ENCODE results near the gene BCO1. TPM values are rescaled to one million over a fixed set of nuclear protein-coding genes. Genes with fewer than 3 reads are reported as not detected.

Gene BCO1
- polyA plus RNA-seq, 4 donors: 1.4 to 31.1 (median 17.8) TPM

DNA sequence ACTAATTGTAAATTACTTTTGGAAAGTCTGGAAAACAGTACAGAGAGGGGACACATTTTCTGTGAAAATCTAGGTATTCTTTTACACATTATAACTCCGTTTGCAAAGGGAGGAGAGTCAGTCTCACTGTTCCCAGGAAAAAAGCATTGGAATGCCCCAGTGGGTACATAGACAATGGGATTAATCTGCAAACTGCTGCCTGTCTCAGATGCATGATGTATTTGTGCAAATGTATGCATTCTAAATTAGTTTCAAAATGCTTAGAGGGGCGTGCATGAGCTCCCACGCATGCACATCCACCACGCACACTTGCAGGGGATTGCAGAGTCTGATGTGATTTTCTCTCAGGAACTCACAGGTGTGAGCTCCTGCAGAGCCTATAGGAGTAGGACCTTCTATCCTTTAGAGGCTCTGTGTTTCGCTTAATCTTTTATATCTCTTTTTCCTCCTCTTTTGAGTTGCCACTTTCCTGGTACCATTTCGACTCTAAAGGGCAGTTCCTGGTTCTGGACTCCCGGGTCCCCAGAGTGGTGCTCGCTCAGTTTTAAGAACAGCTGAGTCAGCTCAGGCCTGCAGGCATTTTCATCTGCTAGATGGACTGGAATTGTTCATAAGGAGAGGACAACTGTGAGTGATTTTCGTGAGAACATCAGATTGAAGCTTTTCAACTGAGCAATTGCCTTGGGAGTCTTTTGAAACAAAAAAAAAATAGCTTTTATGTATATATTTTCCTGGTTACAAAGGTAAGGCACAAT is 1.1 kb downstream of the BCO1 start:
- 29 to 65% (median 32%) methylated on average over 9 of the region's 9 CpGs for WGBS, 3 donors
- H3K4me3 ChIP-seq (ENCODE audit: low read depth in 1 of 3, low read length in 3 of 3): peak overlapping the region in 1 of 3 donors; percentile 72
- DNase-seq (no peak), FAIRE-seq (no peak)
- no peaks in the 10 kb centered on the region for H3K36me3 ChIP-seq (ENCODE audit: control insufficient read depth in 3 of 3, insufficient read depth in 2 of 3, low read depth in 1 of 3, low read length in 3 of 3)
- no peak overlapping the region for H3K27ac ChIP-seq (ENCODE audit: low read depth in 1 of 3, low read length in 2 of 3)
- peaks cover 0 to 12% (median 3%) of the 10 kb centered on the region in 3 donors for H3K4me1 ChIP-seq (ENCODE audit: control insufficient read depth in 3 of 3, insufficient read depth in 2 of 3, low read depth in 1 of 3, low read length in 2 of 3)
- peaks cover 0 to 2% of the 10 kb centered on the region in 2 donors for H3K9me3 ChIP-seq (ENCODE audit: control insufficient read depth in 2 of 2, insufficient read depth in 1 of 2, low read depth in 1 of 2, low read length in 1 of 2)
- peaks cover 0 to 18% (median 0%) of the 10 kb centered on the region in 3 donors for H3K27me3 ChIP-seq (ENCODE audit: control insufficient read depth in 3 of 3, insufficient read depth in 3 of 3, low read length in 3 of 3)

DNA sequence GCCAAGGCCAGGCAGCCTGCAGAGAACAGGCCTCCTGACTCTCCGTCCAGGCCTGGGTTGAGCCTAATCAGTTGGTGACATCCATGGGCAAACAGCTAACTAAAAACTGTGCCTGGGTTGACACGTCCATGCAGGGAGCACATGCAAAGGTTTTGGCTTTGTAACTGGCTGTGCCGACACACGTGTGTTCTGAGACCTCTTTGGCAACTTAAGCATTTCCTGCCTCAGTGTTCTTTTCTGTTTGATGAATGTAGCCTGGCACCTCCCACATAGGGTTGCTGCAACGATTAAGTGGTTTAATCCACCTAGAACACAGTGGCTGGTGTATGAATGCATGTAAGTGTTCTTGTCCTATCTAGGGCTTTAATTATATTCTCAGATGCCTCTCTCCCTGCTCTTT is 3.2 kb downstream of the BCO1 start:
- Histone ChIP-seq H3K4me1 (ENCODE audit: control insufficient read depth in 3 of 3, insufficient read depth in 2 of 3, low read depth in 1 of 3, low read length in 2 of 3) (peaks cover 0 to 12% (median 3%) of the 10 kb centered on the region in 3 donors), H3K27ac (ENCODE audit: low read depth in 1 of 3, low read length in 2 of 3) (no peak overlapping the region), H3K27me3 (ENCODE audit: control insufficient read depth in 3 of 3, insufficient read depth in 3 of 3, low read length in 3 of 3) (peaks cover 0 to 11% (median 0%) of the 10 kb centered on the region in 3 donors), H3K36me3 (ENCODE audit: control insufficient read depth in 3 of 3, insufficient read depth in 2 of 3, low read depth in 1 of 3, low read length in 3 of 3) (no peaks in the 10 kb centered on the region), H3K4me3 (ENCODE audit: low read depth in 1 of 3, low read length in 3 of 3) (peak overlapping the region in 1 of 3 donors; percentile 28), H3K9me3 (ENCODE audit: control insufficient read depth in 2 of 2, insufficient read depth in 1 of 2, low read depth in 1 of 2, low read length in 1 of 2) (peaks cover 0 to 2% of the 10 kb centered on the region in 2 donors)
- 84 to 90% (median 86%) methylated on average over 5 of the region's 5 CpGs for WGBS, 3 donors
- FAIRE-seq (no peak), DNase-seq (no peak)

GRCh38 chr16:81242977-81243618 is 4.6 kb downstream of the BCO1 start:
- no peaks in the 10 kb centered on the region for H3K36me3 ChIP-seq (ENCODE audit: control insufficient read depth in 3 of 3, insufficient read depth in 2 of 3, low read depth in 1 of 3, low read length in 3 of 3)
- peaks cover 0 to 2% of the 10 kb centered on the region in 2 donors for H3K9me3 ChIP-seq (ENCODE audit: control insufficient read depth in 2 of 2, insufficient read depth in 1 of 2, low read depth in 1 of 2, low read length in 1 of 2)
- H3K27me3 ChIP-seq (ENCODE audit: control insufficient read depth in 3 of 3, insufficient read depth in 3 of 3, low read length in 3 of 3): peaks cover 0 to 16% (median 0%) of the 10 kb centered on the region in 3 donors
- H3K27ac ChIP-seq (ENCODE audit: low read depth in 1 of 3, low read length in 2 of 3): no peak overlapping the region
- peaks cover 0 to 12% (median 3%) of the 10 kb centered on the region in 3 donors for H3K4me1 ChIP-seq (ENCODE audit: control insufficient read depth in 3 of 3, insufficient read depth in 2 of 3, low read depth in 1 of 3, low read length in 2 of 3)
- no peak overlapping the region for H3K4me3 ChIP-seq (ENCODE audit: low read depth in 1 of 3, low read length in 3 of 3)
- FAIRE-seq: no peak
- DNase-seq: no peak
- WGBS, 3 donors: 85 to 87% (median 87%) methylated on average over 8 of the region's 8 CpGs

GRCh38 chr16:81243942-81244341 is 5.5 kb downstream of the BCO1 start:
- Histone ChIP-seq H3K4me1 (ENCODE audit: control insufficient read depth in 3 of 3, insufficient read depth in 2 of 3, low read depth in 1 of 3, low read length in 2 of 3) (peaks cover 0 to 7% (median 0%) of the 10 kb centered on the region in 3 donors), H3K36me3 (ENCODE audit: control insufficient read depth in 3 of 3, insufficient read depth in 2 of 3, low read depth in 1 of 3, low read length in 3 of 3) (no peaks in the 10 kb centered on the region), H3K9me3 (ENCODE audit: control insufficient read depth in 2 of 2, insufficient read depth in 1 of 2, low read depth in 1 of 2, low read length in 1 of 2) (peaks cover 0 to 2% of the 10 kb centered on the region in 2 donors), H3K4me3 (ENCODE audit: low read depth in 1 of 3, low read length in 3 of 3) (no peak overlapping the region), H3K27me3 (ENCODE audit: control insufficient read depth in 3 of 3, insufficient read depth in 3 of 3, low read length in 3 of 3) (peaks cover 0 to 16% (median 0%) of the 10 kb centered on the region in 3 donors), H3K27ac (ENCODE audit: low read depth in 1 of 3, low read length in 2 of 3) (no peak overlapping the region)
- 48 to 70% (median 57%) methylated on average over 9 of the region's 9 CpGs for WGBS, 3 donors
- FAIRE-seq (no peak), DNase-seq (peak in 1 of 2 donors; percentile 24)

DNA sequence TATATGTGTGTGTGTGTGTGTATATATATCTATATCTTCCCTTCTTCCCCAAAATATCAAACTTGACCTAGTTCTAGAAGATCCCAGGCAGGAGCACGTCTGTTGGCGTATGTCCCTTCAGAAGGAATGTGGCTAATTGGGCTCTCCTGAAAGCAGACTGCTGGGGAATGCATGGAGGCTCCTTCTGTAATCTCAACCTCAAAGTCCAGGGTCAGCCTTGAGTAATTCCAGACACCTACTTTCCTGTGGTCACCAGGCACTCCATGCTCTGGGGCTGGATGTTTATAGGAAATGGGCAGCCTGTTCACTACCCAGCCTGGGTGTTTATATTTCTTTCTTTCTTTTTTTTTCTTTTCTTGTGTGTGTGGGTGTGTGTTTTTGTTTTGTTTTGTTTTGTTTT is 13.4 kb downstream of the BCO1 start:
- Histone ChIP-seq H3K4me3 (ENCODE audit: low read depth in 1 of 3, low read length in 3 of 3) (no peak overlapping the region), H3K9me3 (ENCODE audit: control insufficient read depth in 2 of 2, insufficient read depth in 1 of 2, low read depth in 1 of 2, low read length in 1 of 2) (no peaks in the 10 kb centered on the region), H3K4me1 (ENCODE audit: control insufficient read depth in 3 of 3, insufficient read depth in 2 of 3, low read depth in 1 of 3, low read length in 2 of 3) (no peaks in the 10 kb centered on the region), H3K27me3 (ENCODE audit: control insufficient read depth in 3 of 3, insufficient read depth in 3 of 3, low read length in 3 of 3) (peaks cover 0 to 3% (median 0%) of the 10 kb centered on the region in 3 donors), H3K36me3 (ENCODE audit: control insufficient read depth in 3 of 3, insufficient read depth in 2 of 3, low read depth in 1 of 3, low read length in 3 of 3) (peaks cover 0 to 8% (median 0%) of the 10 kb centered on the region in 3 donors), H3K27ac (ENCODE audit: low read depth in 1 of 3, low read length in 2 of 3) (no peak overlapping the region)
- no peak for FAIRE-seq
- peak; percentile 71 to 75 for DNase-seq
- WGBS, 3 donors: 40 to 52% (median 45%) methylated on average over 2 of the region's 2 CpGs

- Histone ChIP-seq H3K27me3 (ENCODE audit: control insufficient read depth in 3 of 3, insufficient read depth in 3 of 3, low read length in 3 of 3) (no peaks in the 10 kb centered on the region), H3K4me1 (ENCODE audit: control insufficient read depth in 3 of 3, insufficient read depth in 2 of 3, low read depth in 1 of 3, low read length in 2 of 3) (no peaks in the 10 kb centered on the region), H3K9me3 (ENCODE audit: control insufficient read depth in 2 of 2, insufficient read depth in 1 of 2, low read depth in 1 of 2, low read length in 1 of 2) (no peaks in the 10 kb centered on the region), H3K4me3 (ENCODE audit: low read depth in 1 of 3, low read length in 3 of 3) (no peak overlapping the region), H3K27ac (ENCODE audit: low read depth in 1 of 3, low read length in 2 of 3) (no peak overlapping the region), H3K36me3 (ENCODE audit: control insufficient read depth in 3 of 3, insufficient read depth in 2 of 3, low read depth in 1 of 3, low read length in 3 of 3) (peaks cover 0 to 8% (median 0%) of the 10 kb centered on the region in 3 donors)
- no peak for DNase-seq
- 83 to 94% (median 92%) methylated on average over 5 of the region's 5 CpGs for WGBS, 3 donors
- FAIRE-seq: no peak
Measured at GRCh38 chr16:81253141-81253540, 14.7 kb downstream of the BCO1 start.

DNA sequence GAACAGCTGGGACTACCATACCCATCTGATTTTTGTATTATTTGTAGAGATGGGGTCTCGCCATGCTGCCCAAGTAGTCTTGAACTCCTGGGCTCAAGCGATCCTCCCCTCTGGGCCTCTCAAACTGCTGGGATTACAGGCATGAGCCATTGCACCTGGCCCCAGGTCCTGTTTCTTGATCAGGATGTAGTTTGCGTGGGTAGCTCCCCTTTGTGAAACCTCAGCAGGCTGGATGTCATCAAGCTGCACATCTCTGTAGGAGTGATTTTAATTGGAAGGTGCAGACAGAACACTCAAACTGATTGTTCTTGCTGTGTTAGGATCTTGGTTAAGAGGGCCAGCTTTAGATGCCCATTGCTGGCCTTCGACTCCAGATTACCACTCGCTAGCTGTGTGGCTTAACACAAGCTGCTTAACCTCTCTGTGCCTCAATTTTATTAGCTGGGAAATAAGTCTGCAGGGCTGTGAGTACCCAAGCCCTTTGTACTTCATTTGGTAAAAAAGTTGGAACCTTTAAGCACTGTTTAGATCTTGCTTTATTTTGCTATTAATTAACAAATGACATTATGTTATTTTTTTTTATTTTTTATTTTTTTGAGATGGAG is 16.5 kb downstream of the BCO1 start:
- no peak overlapping the region for H3K27ac ChIP-seq (ENCODE audit: low read depth in 1 of 3, low read length in 2 of 3)
- H3K4me1 ChIP-seq (ENCODE audit: control insufficient read depth in 3 of 3, insufficient read depth in 2 of 3, low read depth in 1 of 3, low read length in 2 of 3): no peaks in the 10 kb centered on the region
- no peaks in the 10 kb centered on the region for H3K9me3 ChIP-seq (ENCODE audit: control insufficient read depth in 2 of 2, insufficient read depth in 1 of 2, low read depth in 1 of 2, low read length in 1 of 2)
- H3K4me3 ChIP-seq (ENCODE audit: low read depth in 1 of 3, low read length in 3 of 3): no peak overlapping the region
- WGBS, 3 donors: 89 to 96% (median 94%) methylated on average over 5 of the region's 5 CpGs
- FAIRE-seq (no peak), DNase-seq (no peak)
- peaks cover 0 to 4% (median 0%) of the 10 kb centered on the region in 3 donors for H3K36me3 ChIP-seq (ENCODE audit: control insufficient read depth in 3 of 3, insufficient read depth in 2 of 3, low read depth in 1 of 3, low read length in 3 of 3)
- no peaks in the 10 kb centered on the region for H3K27me3 ChIP-seq (ENCODE audit: control insufficient read depth in 3 of 3, insufficient read depth in 3 of 3, low read length in 3 of 3)

- H3K27me3 ChIP-seq (ENCODE audit: control insufficient read depth in 3 of 3, insufficient read depth in 3 of 3, low read length in 3 of 3): no peaks in the 10 kb centered on the region
- no peaks in the 10 kb centered on the region for H3K4me1 ChIP-seq (ENCODE audit: control insufficient read depth in 3 of 3, insufficient read depth in 2 of 3, low read depth in 1 of 3, low read length in 2 of 3)
- 90 to 95% (median 91%) methylated on average over 4 of the region's 4 CpGs for WGBS, 3 donors
- H3K36me3 ChIP-seq (ENCODE audit: control insufficient read depth in 3 of 3, insufficient read depth in 2 of 3, low read depth in 1 of 3, low read length in 3 of 3): peaks cover 0 to 7% (median 0%) of the 10 kb centered on the region in 3 donors
- no peak overlapping the region for H3K4me3 ChIP-seq (ENCODE audit: low read depth in 1 of 3, low read length in 3 of 3)
- FAIRE-seq (no peak), DNase-seq (no peak)
- no peaks in the 10 kb centered on the region for H3K9me3 ChIP-seq (ENCODE audit: control insufficient read depth in 2 of 2, insufficient read depth in 1 of 2, low read depth in 1 of 2, low read length in 1 of 2)
- no peak overlapping the region for H3K27ac ChIP-seq (ENCODE audit: low read depth in 1 of 3, low read length in 2 of 3)
Measured at GRCh38 chr16:81259916-81260315, 21.4 kb downstream of the BCO1 start.
